ENCODE data around the gene WDSUB1. TPM values are rescaled to one million over a fixed set of nuclear protein-coding genes. Genes with fewer than 3 reads are reported as not detected.

The WDSUB1 gene
- total and polyA plus RNA-seq, 2 of the 4 experiments (the other 2 are of a cell fraction) = 4.8 to 5.2 TPM

- no peak overlapping the region for H2AFZ ChIP-seq (replicated peaks; ENCODE audit: low read length, poor library complexity)
- TF ChIP-seq CHD1 (IDR thresholded peaks at IDR 0.05; ENCODE audit: low read depth, low read length) (no peak), MAZ (IDR thresholded peaks at IDR 0.05; ENCODE audit: borderline replicate concordance, low read depth, low read length) (no peak), POLR2A (IDR thresholded peaks at IDR 0.05; ENCODE audit: low read depth, low read length) (no peak), FOS (IDR thresholded peaks at IDR 0.05; ENCODE audit: low read depth, low read length) (no peak), RFX5 (IDR thresholded peaks at IDR 0.05; ENCODE audit: low read depth, low read length) (no peak), SMC3 (IDR thresholded peaks at IDR 0.05; ENCODE audit: low read depth, low read length) (no peak), MAFK (IDR thresholded peaks at IDR 0.05; ENCODE audit: low read depth, low read length) (no peak), RCOR1 (IDR thresholded peaks at IDR 0.05; ENCODE audit: insufficient replicate concordance, low read length) (no peak), BHLHE40 (IDR thresholded peaks at IDR 0.05; ENCODE audit: low read depth, low read length) (no peak), CEBPB (IDR thresholded peaks at IDR 0.05; ENCODE audit: low read depth, low read length) (no peak), RAD21 (IDR thresholded peaks at IDR 0.05; ENCODE audit: low read length) (no peak), USF2 (IDR thresholded peaks at IDR 0.05; ENCODE audit: low read depth, low read length) (no peak)
- TF ChIP-seq, protein P1, sequence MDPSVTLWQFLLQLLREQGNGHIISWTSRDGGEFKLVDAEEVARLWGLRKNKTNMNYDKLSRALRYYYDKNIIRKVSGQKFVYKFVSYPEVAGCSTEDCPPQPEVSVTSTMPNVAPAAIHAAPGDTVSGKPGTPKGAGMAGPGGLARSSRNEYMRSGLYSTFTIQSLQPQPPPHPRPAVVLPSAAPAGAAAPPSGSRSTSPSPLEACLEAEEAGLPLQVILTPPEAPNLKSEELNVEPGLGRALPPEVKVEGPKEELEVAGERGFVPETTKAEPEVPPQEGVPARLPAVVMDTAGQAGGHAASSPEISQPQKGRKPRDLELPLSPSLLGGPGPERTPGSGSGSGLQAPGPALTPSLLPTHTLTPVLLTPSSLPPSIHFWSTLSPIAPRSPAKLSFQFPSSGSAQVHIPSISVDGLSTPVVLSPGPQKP (IDR thresholded peaks at IDR 0.05; ENCODE audit: borderline replicate concordance, low read depth, low read length) = no peak
- TF ChIP-seq, protein P2, sequence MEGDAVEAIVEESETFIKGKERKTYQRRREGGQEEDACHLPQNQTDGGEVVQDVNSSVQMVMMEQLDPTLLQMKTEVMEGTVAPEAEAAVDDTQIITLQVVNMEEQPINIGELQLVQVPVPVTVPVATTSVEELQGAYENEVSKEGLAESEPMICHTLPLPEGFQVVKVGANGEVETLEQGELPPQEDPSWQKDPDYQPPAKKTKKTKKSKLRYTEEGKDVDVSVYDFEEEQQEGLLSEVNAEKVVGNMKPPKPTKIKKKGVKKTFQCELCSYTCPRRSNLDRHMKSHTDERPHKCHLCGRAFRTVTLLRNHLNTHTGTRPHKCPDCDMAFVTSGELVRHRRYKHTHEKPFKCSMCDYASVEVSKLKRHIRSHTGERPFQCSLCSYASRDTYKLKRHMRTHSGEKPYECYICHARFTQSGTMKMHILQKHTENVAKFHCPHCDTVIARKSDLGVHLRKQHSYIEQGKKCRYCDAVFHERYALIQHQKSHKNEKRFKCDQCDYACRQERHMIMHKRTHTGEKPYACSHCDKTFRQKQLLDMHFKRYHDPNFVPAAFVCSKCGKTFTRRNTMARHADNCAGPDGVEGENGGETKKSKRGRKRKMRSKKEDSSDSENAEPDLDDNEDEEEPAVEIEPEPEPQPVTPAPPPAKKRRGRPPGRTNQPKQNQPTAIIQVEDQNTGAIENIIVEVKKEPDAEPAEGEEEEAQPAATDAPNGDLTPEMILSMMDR (conservative IDR thresholded peaks at IDR 0.05; ENCODE audit: low read depth, low read length) = no peak
- ChIA-PET POLR2A (ENCODE audit: unreplicated experiment) (no interaction called here), CTCF (no interaction called here)
- 100% methylated on average over 1 of the region's 4 CpGs; no CpG with 5 or more reads in 1 of the 2 experiments for WGBS, 2 experiments (ENCODE audit: extremely low coverage in 2 of 2, insufficient read length in 1 of 2)
- BruUV-seq (replicated peaks) = no TSS peak
- no peak overlapping the region for H3K4ac ChIP-seq (ENCODE audit: low read depth, low read length)
- dilution Hi-C loops (cut with HindIII; ENCODE audit: low sequenced_read_pairs, unreplicated experiment) = no loop called here
- no peak overlapping the region for H4K91ac ChIP-seq (ENCODE audit: insufficient read depth, low read depth, low read length)
- in situ Hi-C loops (cut with MboI; ENCODE audit: low sequenced_read_pairs) = no loop called here
- no peak overlapping the region for H2BK20ac ChIP-seq (ENCODE audit: low read depth, low read length)
- H4K5ac ChIP-seq (ENCODE audit: low read depth, low read length) = no peak overlapping the region
- ATAC-seq (ENCODE audit: low read depth) = no peak
- no peak overlapping the region for H2BK5ac ChIP-seq (ENCODE audit: low read depth, low read length, poor library complexity, severe bottlenecking)
- no peak overlapping the region for H3K9ac ChIP-seq (ENCODE audit: low read depth, low read length)
- H3K36me3 ChIP-seq (ENCODE audit: control insufficient read depth, insufficient read depth, low read length) = peaks cover 35% of the 10 kb centered on the region
- no peak overlapping the region for H3K23ac ChIP-seq (ENCODE audit: low read depth, low read length)
- peaks cover 10% of the 10 kb centered on the region; the same call in 1 of the 2 replicates for H3K9me1 ChIP-seq (ENCODE audit: insufficient read depth, low read length)
- 0 out of 4 replicates have a peak, but pooled peaks cover 0 to 6% of the 10 kb centered on the region in 2 experiments for H3K79me1 ChIP-seq (ENCODE audit: low read depth in 1 of 2, low read length in 2 of 2)
- H4K8ac ChIP-seq (ENCODE audit: low read depth in 2 of 2, low read length in 2 of 2) = no peak overlapping the region
- intact Hi-C loops (cut with micrococcal nuclease) = no loop called here
- H3K27ac ChIP-seq (ENCODE audit: insufficient read depth, low read length) = no peak overlapping the region
- H3K4me3 ChIP-seq (ENCODE audit: insufficient read depth, low read depth, low read length) = no peak overlapping the region
- 0 out of 2 replicates have a peak, but pooled peaks cover 3% of the 10 kb centered on the region for H4K20me1 ChIP-seq (ENCODE audit: insufficient read depth, low read length)
- H3K56ac ChIP-seq (ENCODE audit: extremely low read depth, insufficient read depth, low read length) = no peak overlapping the region
- no peak overlapping the region for H3K4me2 ChIP-seq (ENCODE audit: low read depth, low read length)
- no peak overlapping the region for H3K18ac ChIP-seq (ENCODE audit: low read depth, low read length)
- no peak overlapping the region for H2AK9ac ChIP-seq (replicated peaks; ENCODE audit: low read depth, low read length, poor library complexity)
- H3K27me3 ChIP-seq (ENCODE audit: control insufficient read depth, insufficient read depth, low read length) = no peaks in the 10 kb centered on the region
- H2BK15ac ChIP-seq (ENCODE audit: low read depth, low read length) = no peak overlapping the region
- H2AK5ac ChIP-seq (ENCODE audit: low read depth, low read length) = no peak overlapping the region
- no peaks in the 10 kb centered on the region for H3K4me1 ChIP-seq (ENCODE audit: control insufficient read depth, insufficient read depth, low read length)
- no peak overlapping the region for H2BK120ac ChIP-seq (ENCODE audit: low read depth, low read length)
- no peaks in the 10 kb centered on the region for H3K9me3 ChIP-seq (ENCODE audit: control insufficient read depth, insufficient read depth, low read length)
- DNase-seq = no peak
- no peak overlapping the region for H3K14ac ChIP-seq (replicated peaks; ENCODE audit: low read depth, low read length)
These were observed 92.7 kb downstream of the WDSUB1 start for GRCh38 chr2:159193791-159194190.
